ENCODE results near the gene SLC35G1. TPM values are rescaled to one million over a fixed set of nuclear protein-coding genes. Genes with fewer than 3 reads are reported as not detected.
A peak's percentile ranks its signal among the peaks of the same experiment; 100 is the strongest.

The SLC35G1 gene
- total and polyA plus RNA-seq, 2 of the 13 experiments (the other 11 are each of a cell fraction or from before 2014, with no cell fraction given) = 2.5 to 4.5 TPM

GRCh38 chr10:93893646-93894515 is at the start of gene SLC35G1 (continued):
- TF ChIP-seq SNRNP70 (IDR thresholded peaks at IDR 0.05; ENCODE audit: low read depth, low read length) (no peak), TCF7 (IDR thresholded peaks at IDR 0.05; ENCODE audit: low read depth) (no peak), HNRNPUL1 (IDR thresholded peaks at IDR 0.05; ENCODE audit: low read depth, low read length) (no peak), ZNF552 (CRISPR knock-in tag; IDR thresholded peaks at IDR 0.05; ENCODE audit: borderline replicate concordance) (no peak), ZFP36L2 (CRISPR knock-in tag; IDR thresholded peaks at IDR 0.05) (no peak), ZNF251 (CRISPR knock-in tag; IDR thresholded peaks at IDR 0.05) (no peak), TBP (CRISPR knock-in tag; IDR thresholded peaks at IDR 0.05) (no peak), SCMH1 (CRISPR knock-in tag; IDR thresholded peaks at IDR 0.05; ENCODE audit: borderline replicate concordance) (no peak), MYNN (CRISPR knock-in tag; IDR thresholded peaks at IDR 0.05; ENCODE audit: low read depth) (no peak), JUNB (CRISPR knock-in tag; IDR thresholded peaks at IDR 0.05; ENCODE audit: borderline replicate concordance) (no peak), ZNF556 (CRISPR knock-in tag; IDR thresholded peaks at IDR 0.05; ENCODE audit: borderline replicate concordance) (no peak), TOPORS (CRISPR knock-in tag; IDR thresholded peaks at IDR 0.05) (no peak), MTF1 (CRISPR knock-in tag; IDR thresholded peaks at IDR 0.05) (no peak), ZBTB4 (CRISPR knock-in tag; IDR thresholded peaks at IDR 0.05; ENCODE audit: borderline replicate concordance) (no peak), ZNF570 (CRISPR knock-in tag; IDR thresholded peaks at IDR 0.05; ENCODE audit: borderline replicate concordance) (no peak), SALL2 (CRISPR knock-in tag; IDR thresholded peaks at IDR 0.05) (0 out of 2 replicates have a peak, but pooled peaks have one; percentile 46), NCOA1 (CRISPR knock-in tag; IDR thresholded peaks at IDR 0.05) (no peak), ZBTB37 (CRISPR knock-in tag; IDR thresholded peaks at IDR 0.05) (no peak)
- TF ChIP-seq, protein P1, sequence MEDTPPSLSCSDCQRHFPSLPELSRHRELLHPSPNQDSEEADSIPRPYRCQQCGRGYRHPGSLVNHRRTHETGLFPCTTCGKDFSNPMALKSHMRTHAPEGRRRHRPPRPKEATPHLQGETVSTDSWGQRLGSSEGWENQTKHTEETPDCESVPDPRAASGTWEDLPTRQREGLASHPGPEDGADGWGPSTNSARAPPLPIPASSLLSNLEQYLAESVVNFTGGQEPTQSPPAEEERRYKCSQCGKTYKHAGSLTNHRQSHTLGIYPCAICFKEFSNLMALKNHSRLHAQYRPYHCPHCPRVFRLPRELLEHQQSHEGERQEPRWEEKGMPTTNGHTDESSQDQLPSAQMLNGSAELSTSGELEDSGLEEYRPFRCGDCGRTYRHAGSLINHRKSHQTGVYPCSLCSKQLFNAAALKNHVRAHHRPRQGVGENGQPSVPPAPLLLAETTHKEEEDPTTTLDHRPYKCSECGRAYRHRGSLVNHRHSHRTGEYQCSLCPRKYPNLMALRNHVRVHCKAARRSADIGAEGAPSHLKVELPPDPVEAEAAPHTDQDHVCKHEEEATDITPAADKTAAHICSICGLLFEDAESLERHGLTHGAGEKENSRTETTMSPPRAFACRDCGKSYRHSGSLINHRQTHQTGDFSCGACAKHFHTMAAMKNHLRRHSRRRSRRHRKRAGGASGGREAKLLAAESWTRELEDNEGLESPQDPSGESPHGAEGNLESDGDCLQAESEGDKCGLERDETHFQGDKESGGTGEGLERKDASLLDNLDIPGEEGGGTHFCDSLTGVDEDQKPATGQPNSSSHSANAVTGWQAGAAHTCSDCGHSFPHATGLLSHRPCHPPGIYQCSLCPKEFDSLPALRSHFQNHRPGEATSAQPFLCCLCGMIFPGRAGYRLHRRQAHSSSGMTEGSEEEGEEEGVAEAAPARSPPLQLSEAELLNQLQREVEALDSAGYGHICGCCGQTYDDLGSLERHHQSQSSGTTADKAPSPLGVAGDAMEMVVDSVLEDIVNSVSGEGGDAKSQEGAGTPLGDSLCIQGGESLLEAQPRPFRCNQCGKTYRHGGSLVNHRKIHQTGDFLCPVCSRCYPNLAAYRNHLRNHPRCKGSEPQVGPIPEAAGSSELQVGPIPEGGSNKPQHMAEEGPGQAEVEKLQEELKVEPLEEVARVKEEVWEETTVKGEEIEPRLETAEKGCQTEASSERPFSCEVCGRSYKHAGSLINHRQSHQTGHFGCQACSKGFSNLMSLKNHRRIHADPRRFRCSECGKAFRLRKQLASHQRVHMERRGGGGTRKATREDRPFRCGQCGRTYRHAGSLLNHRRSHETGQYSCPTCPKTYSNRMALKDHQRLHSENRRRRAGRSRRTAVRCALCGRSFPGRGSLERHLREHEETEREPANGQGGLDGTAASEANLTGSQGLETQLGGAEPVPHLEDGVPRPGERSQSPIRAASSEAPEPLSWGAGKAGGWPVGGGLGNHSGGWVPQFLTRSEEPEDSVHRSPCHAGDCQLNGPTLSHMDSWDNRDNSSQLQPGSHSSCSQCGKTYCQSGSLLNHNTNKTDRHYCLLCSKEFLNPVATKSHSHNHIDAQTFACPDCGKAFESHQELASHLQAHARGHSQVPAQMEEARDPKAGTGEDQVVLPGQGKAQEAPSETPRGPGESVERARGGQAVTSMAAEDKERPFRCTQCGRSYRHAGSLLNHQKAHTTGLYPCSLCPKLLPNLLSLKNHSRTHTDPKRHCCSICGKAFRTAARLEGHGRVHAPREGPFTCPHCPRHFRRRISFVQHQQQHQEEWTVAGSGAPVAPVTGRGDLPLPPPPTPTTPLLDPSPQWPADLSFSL (CRISPR knock-in tag; IDR thresholded peaks at IDR 0.05) = no peak

Measured in HepG2 (cell line).